Ovary (tissue), 3 donors: ENCODE measurements around the gene ZNF860.

Source experiments
- EP300 ChIP-seq: sonication (generic); formaldehyde crosslinking; IDR thresholded peaks from one replicate; pipeline ENCODE4 v1.6.1; 2017; ENCODE audit warnings: antibody characterized with exemption
- POLR2A ChIP-seq: fragments of 450-650 bp; IDR thresholded peaks from one replicate; pipeline ENCODE4 v1.6.1; 2017; ENCODE audit warnings: antibody characterized with exemption, mild to moderate bottlenecking, moderate library complexity
- TF ChIP-seq, protein P1 (sequence below), 3 donors: fragments of 450-650 bp in 2 of 3; fragments of 200-600 bp in 1 of 3; IDR thresholded peaks; one replicate each; pipeline versions ENCODE4 v1.5.1 to v1.8.0; 2016 to 2022; ENCODE audit warnings: antibody characterized with exemption in 3 of 3, mild to moderate bottlenecking in 1 of 3
- donor health status: DM: no; HTN: no; CAD: no.

DNA sequence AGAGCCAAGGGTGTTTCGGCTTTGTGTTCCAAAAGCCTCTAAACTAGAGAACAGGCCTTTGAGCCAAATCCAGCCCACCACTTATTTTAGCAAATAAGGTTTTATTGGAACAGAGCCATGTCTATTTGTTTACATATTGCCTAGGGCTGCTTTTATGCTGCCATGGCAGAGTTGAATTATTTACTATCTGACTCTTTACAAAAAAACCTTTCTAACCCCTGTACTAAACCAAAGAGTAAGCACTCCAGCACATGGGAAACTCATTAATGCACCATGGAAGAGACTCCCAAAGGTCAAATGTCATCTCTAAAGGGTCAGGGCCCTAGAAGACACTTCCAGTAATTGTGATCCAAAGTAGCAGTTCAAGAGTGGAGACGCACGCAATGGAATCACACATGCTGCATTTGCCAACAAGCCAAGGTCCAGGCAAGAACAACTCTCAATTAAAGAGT is 22.8 kb upstream of the ZNF860 start:
- TF ChIP-seq, protein P1, sequence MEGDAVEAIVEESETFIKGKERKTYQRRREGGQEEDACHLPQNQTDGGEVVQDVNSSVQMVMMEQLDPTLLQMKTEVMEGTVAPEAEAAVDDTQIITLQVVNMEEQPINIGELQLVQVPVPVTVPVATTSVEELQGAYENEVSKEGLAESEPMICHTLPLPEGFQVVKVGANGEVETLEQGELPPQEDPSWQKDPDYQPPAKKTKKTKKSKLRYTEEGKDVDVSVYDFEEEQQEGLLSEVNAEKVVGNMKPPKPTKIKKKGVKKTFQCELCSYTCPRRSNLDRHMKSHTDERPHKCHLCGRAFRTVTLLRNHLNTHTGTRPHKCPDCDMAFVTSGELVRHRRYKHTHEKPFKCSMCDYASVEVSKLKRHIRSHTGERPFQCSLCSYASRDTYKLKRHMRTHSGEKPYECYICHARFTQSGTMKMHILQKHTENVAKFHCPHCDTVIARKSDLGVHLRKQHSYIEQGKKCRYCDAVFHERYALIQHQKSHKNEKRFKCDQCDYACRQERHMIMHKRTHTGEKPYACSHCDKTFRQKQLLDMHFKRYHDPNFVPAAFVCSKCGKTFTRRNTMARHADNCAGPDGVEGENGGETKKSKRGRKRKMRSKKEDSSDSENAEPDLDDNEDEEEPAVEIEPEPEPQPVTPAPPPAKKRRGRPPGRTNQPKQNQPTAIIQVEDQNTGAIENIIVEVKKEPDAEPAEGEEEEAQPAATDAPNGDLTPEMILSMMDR (IDR thresholded peaks at IDR 0.05) = no peak
- TF ChIP-seq POLR2A = no peak
- TF ChIP-seq EP300 = no peak
